WERI-Rb-1 (cell line): Measurements from ENCODE around the gene SLC5A10.

Source experiments
- DNase-seq: peaks from one replicate; pipeline ENCODE4 v3.0.0-alpha.2; 2020
- H3K27ac ChIP-seq: fragments of 250-450 bp; sonication (Bioruptor Pico); 2 replicates; pipeline ENCODE4 v1.5.1; 2020; ENCODE audit warnings: mild to moderate bottlenecking, moderate library complexity
- H3K27me3 ChIP-seq: fragments of 250-450 bp; sonication (Bioruptor Pico); 2 replicates; pipeline ENCODE4 v1.5.1; 2021; ENCODE audit warnings: mild to moderate bottlenecking, low read depth, moderate library complexity; ENCODE audit not compliant: insufficient read depth, severe bottlenecking
- H3K36me3 ChIP-seq: fragments of 250-450 bp; sonication (Bioruptor Pico); 2 replicates; pipeline ENCODE4 v1.5.1; 2020; ENCODE audit warnings: mild to moderate bottlenecking, moderate library complexity
- H3K4me3 ChIP-seq: 2 replicates; pipeline ENCODE4 v1.5.1; 2011; ENCODE audit warnings: low read depth, mild to moderate bottlenecking, control low read depth, low read length
- H3K9me3 ChIP-seq: fragments of 250-450 bp; sonication (Bioruptor Pico); 2 replicates; pipeline ENCODE4 v1.5.1; 2021; ENCODE audit warnings: mild to moderate bottlenecking, moderate library complexity; ENCODE audit not compliant: severe bottlenecking
- CTCF ChIP-seq: IDR thresholded peaks from 2 replicates; pipeline ENCODE4 v1.5.1; 2011; ENCODE audit warnings: low read depth, mild to moderate bottlenecking, control low read depth, inconsistent platforms, low read length

Gene SLC5A10

GRCh38 chr17:18981335-18981641, 29.3 kb downstream of the SLC5A10 start:
- H3K27me3 ChIP-seq: no peaks in the 10 kb centered on the region
- no peak for DNase-seq
- no peaks in the 10 kb centered on the region for H3K9me3 ChIP-seq
- no peak overlapping the region for H3K27ac ChIP-seq
- no peaks in the 10 kb centered on the region for H3K36me3 ChIP-seq
- no peak overlapping the region for H3K4me3 ChIP-seq
- no peak for TF ChIP-seq CTCF

GRCh38 chr17:18981642-18982424, 29.9 kb downstream of the SLC5A10 start:
- H3K4me3 ChIP-seq: no peak overlapping the region
- no peaks in the 10 kb centered on the region for H3K27me3 ChIP-seq
- no peak overlapping the region for H3K27ac ChIP-seq
- TF ChIP-seq CTCF: no peak
- H3K9me3 ChIP-seq: no peaks in the 10 kb centered on the region
- DNase-seq: no peak
- no peaks in the 10 kb centered on the region for H3K36me3 ChIP-seq

DNA sequence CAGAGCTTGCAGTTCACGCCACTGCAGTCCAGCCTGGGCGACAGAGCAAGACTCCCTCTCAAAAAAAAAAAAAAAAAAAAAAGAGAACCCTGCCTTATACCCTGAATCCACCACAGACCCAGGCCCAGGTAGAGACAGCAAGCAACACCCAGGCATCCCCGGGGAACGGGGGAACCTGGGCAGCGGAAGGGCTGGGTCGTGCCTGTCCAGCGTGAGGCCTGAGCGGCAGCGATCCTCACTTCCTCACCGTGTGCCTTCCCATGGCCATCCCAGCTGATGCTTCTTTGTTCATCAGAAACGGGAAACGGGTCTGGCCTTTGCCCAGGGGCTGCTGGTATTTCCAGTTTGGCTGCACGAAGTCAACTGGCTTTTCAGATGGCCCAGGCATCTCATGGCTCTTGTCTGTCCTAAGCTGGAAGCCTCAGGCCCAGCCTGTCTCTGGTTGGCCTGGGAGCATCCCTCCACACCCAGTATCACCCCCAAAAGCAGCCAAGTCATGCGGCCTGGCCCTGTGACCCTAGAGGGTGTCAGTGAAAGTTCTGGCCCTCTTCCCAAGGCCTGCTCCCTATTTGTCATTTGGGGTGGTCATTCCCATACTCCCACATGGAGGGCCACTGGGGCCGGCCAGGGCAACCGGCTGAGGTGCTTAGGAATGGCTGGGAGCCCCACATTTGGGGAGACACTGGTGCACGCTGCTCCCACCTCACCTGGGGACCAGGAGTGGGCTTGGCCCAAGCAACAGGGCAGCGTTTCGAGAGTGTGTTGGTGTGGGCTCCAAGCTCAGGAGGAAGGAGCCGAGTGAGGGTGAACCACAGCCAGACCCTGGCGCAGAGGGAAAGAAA, 32.5 kb downstream of the SLC5A10 start:
- H3K27ac ChIP-seq: no peak overlapping the region
- no peak for DNase-seq
- no peak overlapping the region for H3K4me3 ChIP-seq
- H3K27me3 ChIP-seq: no peaks in the 10 kb centered on the region
- H3K9me3 ChIP-seq: no peaks in the 10 kb centered on the region
- no peaks in the 10 kb centered on the region for H3K36me3 ChIP-seq
- no peak for TF ChIP-seq CTCF

GRCh38 chr17:18985475-18985874, 33.5 kb downstream of the SLC5A10 start:
- Histone ChIP-seq H3K27ac (no peak overlapping the region), H3K27me3 (no peaks in the 10 kb centered on the region), H3K4me3 (no peak overlapping the region), H3K36me3 (no peaks in the 10 kb centered on the region), H3K9me3 (no peaks in the 10 kb centered on the region)
- no peak for DNase-seq
- no peak for TF ChIP-seq CTCF

DNA sequence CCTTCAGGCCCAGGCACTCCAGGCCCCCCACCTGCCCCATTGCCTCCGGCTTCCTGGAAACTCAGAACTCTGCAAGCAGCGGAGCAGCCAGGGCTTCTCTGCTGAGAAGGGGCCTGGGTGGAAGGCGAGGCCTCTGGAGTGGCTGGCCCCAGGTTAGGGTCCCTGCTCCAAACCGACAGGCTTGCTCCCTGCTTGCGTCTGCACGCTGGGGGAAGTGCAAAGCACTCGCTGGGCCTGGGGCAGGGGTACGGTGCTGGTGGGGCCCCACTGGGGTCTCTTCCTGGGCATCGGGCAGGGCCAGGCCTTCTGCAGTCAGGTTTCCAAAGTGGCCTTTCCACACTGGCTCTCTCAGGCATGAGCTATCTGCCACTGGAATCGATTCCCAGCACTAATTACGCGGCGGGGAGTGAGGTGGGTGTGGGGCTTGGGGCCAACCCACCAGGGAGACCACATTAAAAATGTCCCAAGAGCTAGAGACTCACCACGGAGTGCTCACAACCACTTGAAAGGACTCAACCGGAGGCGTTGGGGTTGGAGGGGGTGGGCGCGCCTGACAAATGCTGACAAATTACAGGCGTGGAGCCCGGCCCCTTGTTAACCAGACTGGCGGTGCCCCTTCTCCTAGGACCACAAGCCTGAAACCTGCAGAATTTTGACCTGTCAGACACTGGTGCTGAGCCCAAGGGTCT, 34.7 kb downstream of the SLC5A10 start:
- Histone ChIP-seq H3K36me3 (no peaks in the 10 kb centered on the region), H3K9me3 (no peaks in the 10 kb centered on the region), H3K27me3 (no peaks in the 10 kb centered on the region), H3K4me3 (no peak overlapping the region), H3K27ac (no peak overlapping the region)
- DNase-seq: no peak
- no peak for TF ChIP-seq CTCF
